ENCODE results near the gene TCF4.

- TF ChIP-seq, protein P1, sequence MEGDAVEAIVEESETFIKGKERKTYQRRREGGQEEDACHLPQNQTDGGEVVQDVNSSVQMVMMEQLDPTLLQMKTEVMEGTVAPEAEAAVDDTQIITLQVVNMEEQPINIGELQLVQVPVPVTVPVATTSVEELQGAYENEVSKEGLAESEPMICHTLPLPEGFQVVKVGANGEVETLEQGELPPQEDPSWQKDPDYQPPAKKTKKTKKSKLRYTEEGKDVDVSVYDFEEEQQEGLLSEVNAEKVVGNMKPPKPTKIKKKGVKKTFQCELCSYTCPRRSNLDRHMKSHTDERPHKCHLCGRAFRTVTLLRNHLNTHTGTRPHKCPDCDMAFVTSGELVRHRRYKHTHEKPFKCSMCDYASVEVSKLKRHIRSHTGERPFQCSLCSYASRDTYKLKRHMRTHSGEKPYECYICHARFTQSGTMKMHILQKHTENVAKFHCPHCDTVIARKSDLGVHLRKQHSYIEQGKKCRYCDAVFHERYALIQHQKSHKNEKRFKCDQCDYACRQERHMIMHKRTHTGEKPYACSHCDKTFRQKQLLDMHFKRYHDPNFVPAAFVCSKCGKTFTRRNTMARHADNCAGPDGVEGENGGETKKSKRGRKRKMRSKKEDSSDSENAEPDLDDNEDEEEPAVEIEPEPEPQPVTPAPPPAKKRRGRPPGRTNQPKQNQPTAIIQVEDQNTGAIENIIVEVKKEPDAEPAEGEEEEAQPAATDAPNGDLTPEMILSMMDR (conservative IDR thresholded peaks at IDR 0.05; ENCODE audit: low read depth in 2 of 2), result no peak
- no peak for TF ChIP-seq EZH2phosphoT487 (IDR thresholded peaks at IDR 0.05; ENCODE audit: unreplicated experiment)
- no peak for TF ChIP-seq EZH2 (IDR thresholded peaks at IDR 0.05; ENCODE audit: low read depth, unreplicated experiment)
- TF ChIP-seq REST (IDR thresholded peaks at IDR 0.05; ENCODE audit: unreplicated experiment), result no peak
- no peak for TF ChIP-seq STAT1 (IDR thresholded peaks at IDR 0.05; ENCODE audit: unreplicated experiment)
- no peak for TF ChIP-seq JUNB (IDR thresholded peaks at IDR 0.05; ENCODE audit: unreplicated experiment)
- TF ChIP-seq POLR2AphosphoS5 (IDR thresholded peaks at IDR 0.05; ENCODE audit: low read depth), result no peak
- no peak for TF ChIP-seq CREB1 (CRISPR knock-in tag; IDR thresholded peaks at IDR 0.05; ENCODE audit: low read depth)
- TF ChIP-seq ZNF331 (CRISPR knock-in tag; IDR thresholded peaks at IDR 0.05; ENCODE audit: low read depth), result no peak
- TF ChIP-seq, protein P2, sequence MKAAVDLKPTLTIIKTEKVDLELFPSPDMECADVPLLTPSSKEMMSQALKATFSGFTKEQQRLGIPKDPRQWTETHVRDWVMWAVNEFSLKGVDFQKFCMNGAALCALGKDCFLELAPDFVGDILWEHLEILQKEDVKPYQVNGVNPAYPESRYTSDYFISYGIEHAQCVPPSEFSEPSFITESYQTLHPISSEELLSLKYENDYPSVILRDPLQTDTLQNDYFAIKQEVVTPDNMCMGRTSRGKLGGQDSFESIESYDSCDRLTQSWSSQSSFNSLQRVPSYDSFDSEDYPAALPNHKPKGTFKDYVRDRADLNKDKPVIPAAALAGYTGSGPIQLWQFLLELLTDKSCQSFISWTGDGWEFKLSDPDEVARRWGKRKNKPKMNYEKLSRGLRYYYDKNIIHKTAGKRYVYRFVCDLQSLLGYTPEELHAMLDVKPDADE (IDR thresholded peaks at IDR 0.05), result no peak
Measured at GRCh38 chr18:55179835-55180234, 408.2 kb downstream of the TCF4 start.

Measured in GM23338 (cell line).